NCI-H748 (cell line): ENCODE results near the gene GALNT6.

Source experiments
- DNase-seq: peaks from one replicate; lab custom pipeline; 2025; ENCODE audit not compliant: unreplicated experiment; lab: John Stamatoyannopoulos, UW

The GALNT6 gene

DNA sequence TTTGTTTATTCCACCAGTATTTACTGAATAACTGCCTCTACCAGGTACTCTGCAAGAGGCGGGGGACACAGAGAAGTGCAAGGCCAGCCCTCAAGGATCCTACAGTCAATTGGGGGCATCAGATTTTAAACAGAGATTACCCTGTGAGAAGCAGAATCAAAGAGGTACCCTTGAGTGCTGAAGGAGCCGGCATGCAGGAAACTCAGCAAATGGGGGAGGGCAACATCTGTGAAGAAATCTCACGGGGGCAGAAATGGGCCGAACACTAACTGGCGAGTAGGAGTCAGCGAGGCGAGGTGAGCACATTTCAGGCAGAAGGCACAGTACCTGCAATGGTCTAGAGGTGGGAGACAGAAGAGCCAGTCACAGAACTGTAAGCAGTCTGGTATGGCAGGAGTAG is 9.0 kb downstream of the GALNT6 start:
- DNase-seq, result no peak

DNA sequence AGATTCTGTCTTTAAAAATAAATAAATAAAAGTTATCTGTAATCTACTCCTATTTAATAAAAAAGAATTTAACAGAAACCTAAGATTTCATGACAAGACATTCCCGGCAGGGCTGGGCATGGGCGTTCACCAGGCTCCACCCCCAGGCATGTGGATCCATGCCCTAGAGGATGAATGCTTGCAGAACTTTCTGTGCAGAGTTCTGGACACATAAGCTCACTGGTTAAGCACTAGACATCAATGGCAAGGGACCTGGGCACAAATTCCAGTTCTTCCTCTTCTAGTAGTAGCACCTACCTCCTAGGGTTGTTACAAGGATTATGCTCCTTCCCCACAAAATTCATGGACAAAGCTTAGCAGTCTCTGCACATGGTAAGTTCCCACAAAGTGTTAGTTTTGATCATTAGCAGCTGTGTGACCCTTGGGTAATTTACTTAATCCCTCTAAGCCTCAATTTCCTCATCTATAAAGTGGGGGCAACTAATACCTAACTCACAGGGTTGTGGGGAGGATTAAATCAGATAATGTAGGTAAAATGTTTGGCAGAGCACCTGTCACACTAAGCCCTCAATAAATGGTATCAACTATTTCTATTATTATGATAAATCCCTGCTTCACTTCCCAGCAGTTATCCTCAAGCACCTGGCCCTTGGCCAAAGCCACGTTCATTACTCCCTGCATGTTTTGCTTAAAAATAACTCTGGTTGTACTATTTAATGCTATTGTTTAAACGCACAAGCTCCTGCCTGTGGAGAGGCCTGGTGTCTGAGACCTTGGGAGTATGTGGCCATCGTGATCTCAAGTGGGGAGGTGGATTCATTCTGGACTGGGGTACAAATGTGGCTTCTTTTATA is 9.8 kb downstream of the GALNT6 start:
- peak; percentile 71 for DNase-seq

DNA sequence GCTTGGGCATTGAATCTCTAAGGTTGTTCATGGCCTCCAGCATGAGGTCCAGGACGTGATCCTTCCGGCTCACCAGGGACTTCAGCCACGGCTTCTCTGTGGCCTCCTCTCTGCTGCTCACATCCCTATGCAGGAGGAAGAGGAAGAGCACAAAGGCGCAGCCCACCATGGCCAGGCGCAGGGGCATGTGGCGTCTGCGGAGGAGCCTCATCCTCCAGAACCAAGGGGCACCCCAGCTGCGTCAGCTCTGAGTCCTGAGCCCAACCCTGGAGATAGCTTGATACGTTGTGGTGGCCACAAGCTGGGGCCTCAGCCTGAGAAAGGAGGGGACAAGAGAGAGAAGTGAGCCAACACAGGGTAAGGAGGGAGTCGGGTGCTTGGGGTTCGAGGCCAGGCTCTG is 11.6 kb downstream of the GALNT6 start:
- DNase-seq, result no peak

DNA sequence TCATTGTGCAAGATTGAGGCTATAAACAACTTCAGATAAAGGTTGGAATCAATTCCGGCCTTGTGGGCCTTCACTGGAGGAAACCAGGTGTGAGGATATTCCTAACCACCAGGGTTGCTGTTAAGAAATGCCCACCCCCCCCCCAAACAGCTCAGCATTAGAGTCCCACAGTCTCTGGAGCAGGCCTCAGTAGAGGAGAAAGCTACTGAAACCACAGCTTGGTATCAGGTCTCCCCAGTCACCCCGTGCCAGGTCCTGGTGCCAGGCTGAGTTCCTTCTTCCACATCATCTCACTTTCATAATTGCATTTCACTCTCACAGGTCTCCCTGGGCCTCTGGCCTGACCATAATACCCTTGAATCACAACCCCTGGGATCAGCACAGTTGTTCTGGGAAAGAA is 12.5 kb downstream of the GALNT6 start:
- DNase-seq, result no peak

DNA sequence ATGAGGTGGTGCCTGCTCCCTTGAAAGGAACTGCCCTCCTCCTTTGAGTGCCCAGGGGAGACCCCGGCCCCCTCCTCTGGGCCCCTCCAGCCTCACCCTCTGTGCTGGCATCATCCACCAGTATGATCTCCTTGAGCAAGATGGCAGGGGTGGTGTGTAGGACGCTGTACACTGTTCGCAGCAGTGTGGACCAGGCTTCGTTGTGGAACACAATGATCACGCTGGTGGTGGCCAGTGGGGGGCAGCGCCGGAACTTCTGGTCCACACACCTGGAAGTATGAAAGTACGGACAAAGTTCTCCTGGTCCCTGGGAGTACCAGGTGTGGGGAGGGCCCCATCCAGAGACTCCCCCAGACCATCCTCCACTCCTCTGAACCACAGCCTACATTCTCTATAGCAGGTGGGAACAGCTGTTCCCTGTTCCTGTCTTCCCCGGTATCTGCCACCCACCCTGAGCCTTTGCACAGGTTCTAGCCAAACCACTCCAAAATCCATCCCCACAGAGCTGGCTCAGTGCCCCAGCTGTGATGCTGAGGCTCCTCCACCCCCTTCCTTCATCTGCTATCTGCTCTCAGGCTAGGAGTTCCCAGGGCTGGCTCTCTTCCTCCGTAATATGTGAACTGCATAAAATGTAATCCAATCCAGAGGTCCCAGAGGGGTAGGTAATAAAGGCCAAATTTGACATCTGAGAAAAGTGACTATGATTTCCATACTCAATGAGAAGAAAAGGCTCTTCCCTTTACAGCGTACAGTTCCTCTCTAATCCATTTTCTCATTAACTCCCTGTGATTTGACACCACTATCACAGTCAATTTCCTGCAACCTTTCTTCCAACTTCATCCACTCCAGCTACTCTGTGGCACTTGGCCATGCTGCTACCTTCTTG is 13.9 kb downstream of the GALNT6 start:
- no peak for DNase-seq

DNA sequence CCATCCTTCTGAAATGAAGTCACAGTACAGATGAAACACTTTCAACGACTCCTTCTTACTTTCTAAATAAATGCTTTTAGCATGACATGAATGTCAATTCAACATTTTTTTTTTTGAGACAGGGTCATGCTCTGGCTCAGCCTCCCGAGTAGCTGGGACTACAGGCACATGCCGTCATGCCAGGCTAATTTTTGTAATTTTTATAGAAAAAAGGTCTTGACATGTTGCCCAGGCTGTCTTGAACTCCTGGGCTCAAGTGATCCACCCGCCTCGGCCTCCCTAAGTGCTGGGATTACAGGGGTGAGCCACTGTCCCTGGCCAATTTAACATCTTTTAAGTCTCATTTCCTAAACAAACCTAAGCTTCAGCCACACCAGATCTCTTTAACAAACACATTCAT is 16.4 kb downstream of the GALNT6 start:
- DNase-seq, result no peak

DNA sequence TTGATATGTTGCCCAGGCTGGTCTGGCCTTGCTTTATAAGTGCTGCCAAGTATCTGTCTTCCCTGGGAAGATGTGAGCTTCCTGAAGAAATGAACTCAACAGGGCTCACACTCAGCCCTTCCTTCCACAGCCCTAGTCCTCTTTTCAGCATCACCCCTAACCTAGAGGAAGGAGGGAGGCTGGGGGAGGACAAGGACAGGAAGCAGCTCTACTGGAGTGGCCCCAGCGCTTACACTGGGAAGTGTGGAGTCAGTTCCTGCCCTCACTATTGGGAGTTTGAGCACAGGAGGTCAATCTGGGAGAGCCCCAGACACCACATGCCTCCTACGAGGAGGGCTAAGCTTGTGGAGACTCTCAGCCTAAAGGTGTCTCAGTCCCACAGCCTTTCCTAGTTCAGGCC is 16.8 kb downstream of the GALNT6 start:
- no peak for DNase-seq

DNA sequence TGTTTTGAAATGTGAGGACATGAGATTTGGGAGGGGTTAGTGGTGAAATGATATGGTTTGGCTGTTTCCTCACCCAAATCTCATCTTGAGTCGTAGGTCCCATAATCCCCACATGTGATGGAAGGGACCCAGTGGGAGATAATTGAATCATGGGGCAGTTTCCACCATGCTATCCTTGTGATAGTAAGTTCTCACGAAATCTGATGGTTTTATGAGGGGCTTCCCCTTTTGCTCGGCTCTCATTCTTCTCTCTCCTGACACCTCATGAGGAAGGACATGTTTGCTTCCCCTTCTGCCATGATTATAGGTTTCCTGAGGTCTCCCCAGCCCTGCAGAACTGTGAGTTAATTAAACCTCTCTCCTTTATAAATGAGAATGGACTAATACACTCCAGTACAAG is 18.0 kb downstream of the GALNT6 start:
- no peak for DNase-seq

DNA sequence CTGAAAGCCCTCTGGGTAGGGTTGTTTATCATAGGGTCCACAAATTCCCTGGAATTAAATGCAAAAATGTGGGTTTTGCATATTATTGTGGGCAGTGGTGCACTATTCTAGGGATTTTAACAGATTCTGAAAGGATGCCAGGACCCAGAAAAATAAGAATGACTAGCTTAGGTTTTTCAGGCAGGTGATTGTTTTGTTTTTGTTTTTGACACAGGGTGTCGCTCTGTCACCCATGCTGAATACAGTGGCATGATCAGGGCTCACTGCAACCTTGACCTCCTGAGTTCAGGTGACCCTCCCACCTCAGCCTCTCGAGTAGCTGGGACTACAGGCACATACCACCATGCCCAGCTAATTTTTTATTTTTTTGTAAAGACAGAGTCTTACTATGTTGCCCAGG is 19.2 kb downstream of the GALNT6 start:
- no peak for DNase-seq

DNA sequence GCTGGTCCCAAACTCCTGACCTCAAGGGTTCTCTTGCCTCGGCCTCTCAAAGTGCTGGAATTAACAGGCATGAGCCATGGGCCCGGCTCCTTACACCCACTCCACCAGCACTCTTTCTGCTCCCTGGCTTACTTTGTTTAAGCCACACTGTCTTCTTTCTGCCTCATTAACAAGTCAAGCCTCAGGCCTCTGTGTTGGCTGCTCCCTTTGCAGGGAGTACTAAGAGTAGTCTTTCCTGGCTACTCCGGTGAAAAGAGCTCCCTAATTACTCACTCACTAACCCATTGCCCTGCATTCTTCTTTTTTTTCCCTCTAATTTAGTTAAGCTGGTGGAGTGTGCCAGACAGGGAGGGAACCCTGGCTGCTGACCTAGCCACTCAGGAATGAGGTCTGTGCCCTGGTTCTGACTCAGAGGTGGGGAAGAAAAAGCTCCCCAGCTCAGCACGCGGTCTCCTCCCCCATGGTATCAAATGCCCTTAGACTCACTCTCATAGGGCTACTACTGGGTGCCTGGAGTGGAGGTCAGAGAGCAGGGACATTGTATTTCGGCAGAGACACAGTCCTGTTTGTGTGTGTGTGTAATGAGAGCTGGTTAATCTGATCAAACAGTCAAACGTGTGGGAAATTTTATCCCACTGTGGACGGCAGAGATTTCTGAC is 19.8 kb downstream of the GALNT6 start:
- no peak for DNase-seq

DNA sequence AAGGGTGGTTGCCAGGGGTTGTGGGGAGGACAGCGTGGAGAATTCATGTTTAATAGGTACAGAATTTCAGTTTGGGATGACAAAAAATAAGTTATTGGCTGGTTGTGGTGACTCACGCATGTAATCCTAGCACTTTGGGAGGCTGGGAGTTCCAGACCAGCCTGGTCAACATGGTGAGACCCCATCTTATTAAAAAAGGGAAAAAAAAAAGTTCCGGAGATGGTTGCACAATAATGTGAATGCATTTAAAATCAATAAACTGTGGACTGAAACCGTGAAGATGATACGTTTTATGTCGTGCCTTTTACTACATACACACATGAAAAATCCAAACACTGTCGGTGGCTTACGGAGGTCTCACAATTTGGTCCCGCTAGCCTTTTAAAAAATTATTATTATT is 20.5 kb downstream of the GALNT6 start:
- no peak for DNase-seq

DNA sequence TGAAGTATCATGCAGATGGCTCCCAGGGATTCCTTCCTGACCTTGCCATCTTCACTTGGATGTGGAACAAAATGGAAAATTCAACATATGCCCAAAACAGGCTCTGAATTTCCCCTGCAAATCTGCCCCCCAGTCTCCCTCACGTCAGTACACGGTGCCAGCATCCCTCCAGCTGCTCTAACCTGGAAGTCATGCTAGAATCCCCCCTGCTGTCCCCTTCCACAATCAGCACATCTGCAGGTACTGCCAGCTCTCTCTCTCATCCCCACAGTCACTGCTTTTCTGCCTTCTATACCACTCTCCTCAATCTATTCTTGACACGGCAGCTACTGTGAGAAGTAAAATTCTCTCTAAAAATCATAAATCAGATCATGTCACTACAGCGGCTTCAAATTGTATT is 21.6 kb downstream of the GALNT6 start:
- no peak for DNase-seq

DNA sequence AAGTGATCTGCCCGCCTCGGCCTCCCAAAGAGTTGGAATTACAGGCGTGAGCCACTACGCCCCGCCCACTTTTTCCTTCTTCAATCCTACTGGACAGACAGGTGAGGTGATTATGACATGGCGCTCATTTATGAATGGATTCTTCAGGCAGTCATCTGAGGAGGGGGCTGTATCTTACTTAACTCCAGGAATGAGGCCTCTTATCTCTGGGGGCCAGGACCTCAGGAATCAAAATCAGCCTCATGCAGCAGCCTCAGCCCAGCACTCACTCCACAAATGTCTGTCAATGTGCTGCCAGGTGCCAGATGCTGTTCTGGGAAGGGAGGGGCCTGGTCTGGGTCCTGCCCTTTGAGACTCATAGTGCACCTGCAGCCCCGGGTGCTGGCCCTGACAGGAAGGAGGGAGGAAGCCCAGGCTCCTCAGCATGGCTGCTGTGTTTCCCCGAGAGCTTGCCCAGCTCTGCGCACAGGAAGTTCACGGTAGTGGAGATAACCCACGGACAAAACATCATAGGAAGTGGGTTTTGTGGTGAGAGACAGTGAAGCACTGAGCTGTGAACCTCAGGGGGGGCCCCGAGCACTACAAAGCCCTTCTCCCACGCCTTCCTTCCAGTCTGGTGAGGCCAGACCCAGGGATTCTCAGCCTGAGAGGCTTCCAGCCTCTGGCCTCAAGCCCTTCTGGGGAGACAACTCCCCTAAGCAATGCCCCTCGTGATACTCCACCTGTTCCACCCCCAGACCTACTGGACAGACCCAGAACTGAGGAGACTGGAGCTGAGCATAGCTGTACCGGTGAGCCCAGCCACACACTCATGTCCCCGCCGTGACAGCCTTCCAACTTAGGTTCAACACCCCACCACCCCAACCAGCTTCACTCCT is 22.3 kb downstream of the GALNT6 start:
- no peak for DNase-seq

DNA sequence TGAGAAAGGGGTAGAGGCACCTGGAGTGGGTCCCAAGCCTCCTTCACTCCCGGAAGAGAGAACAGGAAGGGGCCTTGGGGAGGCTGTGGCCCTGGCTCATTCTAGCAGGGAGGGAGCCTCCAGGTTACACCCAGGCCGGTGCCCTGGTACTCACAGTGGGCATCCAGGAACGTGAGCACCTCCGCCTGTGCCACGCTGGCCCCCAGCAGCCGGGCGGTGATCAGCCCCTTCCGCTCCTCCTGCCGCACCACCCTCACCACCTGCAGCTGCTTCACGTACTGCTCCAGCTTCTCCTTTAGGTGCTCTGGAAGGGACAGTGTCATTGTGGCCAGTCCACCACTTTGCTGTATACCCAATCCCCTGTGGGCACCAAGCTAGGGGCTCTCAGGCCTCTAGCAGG is 25.9 kb downstream of the GALNT6 start:
- DNase-seq, result no peak

DNA sequence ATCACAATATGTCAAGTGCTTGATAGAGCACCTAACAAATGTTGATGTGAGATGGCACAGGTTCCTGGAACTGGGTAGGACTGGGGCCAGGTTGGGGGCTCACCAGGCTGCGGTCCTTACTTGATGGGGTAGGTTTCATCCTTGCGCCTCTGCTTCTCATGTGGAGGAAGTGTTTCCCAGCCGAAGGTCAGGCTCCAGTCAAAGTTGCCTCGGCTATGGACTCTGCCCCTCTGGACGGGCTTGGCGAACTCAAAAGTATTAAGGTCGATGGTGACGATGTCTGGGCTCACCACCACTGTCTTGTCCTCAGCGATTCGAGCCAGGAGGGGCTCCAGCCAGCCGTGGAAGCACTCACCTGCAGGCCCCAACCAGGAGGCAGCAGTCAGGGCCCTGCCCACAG is 27.2 kb downstream of the GALNT6 start:
- DNase-seq, result no peak

DNA sequence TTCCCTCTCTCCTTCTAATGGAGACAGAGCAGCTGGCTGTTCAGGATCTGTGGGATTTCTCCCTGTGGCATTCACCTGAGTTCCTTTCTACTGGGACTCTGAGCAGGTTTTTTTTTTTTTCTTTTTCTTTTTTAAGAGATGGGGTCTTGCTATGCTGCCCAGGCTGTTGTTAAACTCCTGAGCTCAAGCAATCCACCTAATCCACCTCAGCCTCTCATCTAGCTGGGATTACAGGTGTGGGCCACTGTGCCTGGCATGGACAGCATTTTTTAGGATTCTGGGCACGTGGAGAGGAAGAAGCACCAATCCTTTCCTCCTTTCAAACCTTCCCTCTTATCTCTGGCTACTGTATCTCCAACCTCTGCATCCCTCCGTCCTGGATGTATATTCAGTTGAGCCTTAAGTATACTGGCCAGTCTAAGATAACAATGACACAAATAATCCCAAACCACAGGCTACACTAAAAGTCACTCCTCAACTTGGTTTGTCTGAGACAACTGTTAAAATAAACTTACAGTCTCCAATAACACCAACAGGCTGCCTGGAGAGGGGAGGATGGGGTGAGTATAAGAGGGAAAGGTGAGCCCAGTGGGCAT is 28.4 kb downstream of the GALNT6 start:
- DNase-seq, result no peak

DNA sequence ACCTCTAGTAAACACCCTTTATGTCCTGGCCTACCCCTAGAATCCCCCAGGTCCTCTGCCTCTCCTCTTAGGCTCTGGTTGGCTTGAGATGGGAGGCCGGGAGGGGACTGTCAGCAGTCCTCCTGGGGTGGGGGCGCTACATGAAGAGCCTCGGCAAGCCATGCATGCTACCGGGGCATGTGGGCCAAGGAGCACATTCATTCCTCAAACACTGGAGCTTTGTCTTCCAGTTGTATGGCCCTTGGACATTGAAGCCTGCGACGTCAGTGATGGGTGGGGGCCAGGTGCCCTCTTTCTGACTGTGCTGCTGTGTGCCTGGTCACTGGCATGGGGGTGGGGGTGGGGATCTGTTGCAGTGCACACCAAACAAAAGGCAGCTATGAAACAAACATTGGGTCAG is 28.9 kb downstream of the GALNT6 start:
- no peak for DNase-seq

DNA sequence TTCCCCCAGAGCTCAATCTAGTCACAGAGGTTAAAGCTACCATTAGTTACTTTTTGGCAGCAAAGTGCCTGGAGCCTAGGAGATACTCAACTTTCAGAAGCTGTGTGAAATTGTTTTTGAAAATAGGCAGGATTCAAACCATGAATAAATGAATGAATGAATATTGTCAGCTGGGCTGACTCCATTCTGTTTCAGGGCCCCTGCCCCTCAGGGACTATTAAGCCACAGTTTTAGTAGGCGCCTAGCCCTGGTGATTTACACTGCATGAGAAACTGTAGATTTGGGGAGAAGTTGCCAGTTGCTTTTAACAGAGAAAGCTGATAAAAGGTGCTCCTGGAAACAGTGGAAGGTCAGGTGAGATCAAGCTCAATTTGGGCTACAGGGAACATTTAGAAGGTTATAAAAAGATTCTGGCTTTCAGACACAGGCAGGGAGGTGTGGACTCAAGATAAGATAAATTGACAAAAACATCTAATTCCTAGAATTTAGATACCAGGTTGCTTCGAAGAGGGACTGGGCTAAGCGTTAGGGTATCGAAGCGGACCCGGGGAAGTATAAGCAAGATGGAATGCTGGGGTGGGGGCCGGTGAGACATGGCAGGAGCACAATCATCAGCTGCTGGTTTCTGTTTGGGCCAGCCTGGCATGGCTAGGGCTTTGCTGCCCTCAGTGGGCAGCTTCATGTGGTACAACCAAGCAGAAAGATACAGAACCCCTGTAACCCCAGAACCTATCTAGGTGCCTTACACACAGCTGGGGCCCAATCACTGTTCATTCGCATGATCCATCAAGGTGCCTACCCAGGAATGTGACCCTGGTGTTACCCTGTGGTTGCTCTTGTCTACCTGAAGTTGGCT is 29.8 kb downstream of the GALNT6 start:
- no peak for DNase-seq

DNA sequence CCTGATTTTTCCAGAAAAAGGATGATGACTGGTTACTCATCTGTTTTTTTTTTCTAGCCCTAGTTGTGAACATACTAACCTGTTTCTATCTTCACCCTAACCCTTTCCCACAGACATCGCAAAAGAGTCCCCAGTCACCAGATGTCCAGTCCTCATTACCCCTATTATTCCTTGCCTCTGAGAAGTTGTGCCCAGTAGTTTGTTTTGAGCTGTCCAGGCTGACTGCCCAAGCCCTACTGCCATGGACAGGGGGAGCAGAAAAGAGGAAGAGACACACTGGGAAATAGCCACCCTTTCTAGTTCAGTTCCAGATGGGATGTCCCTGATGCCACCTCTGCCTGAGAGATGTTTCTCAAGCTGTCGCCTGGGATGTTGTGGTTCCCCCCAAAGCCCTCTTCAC is 30.9 kb downstream of the GALNT6 start:
- DNase-seq, result no peak
